Nephron progenitor cell (in vitro differentiated cells): ENCODE data around the gene ZNF329.

Experiments used
- DNase-seq: peaks from one replicate; pipeline ENCODE4 v3.0.0; 2021
- H3K27ac Mint-ChIP-seq: 2 replicates; pipeline ENCODE4 v1.8.0; 2021; ENCODE audit warnings: mild to moderate bottlenecking, moderate library complexity, mixed read lengths
- H3K27me3 Mint-ChIP-seq: 2 replicates; pipeline ENCODE4 v1.8.0; 2021; ENCODE audit warnings: mild to moderate bottlenecking, low read depth, mixed read lengths; ENCODE audit not compliant: poor library complexity
- H3K36me3 Mint-ChIP-seq: 2 replicates; pipeline ENCODE4 v1.8.0; 2021; ENCODE audit warnings: low read depth, mixed read lengths
- H3K4me1 Mint-ChIP-seq: 2 replicates; pipeline ENCODE4 v1.8.0; 2021; ENCODE audit warnings: mixed read lengths
- H3K4me3 Mint-ChIP-seq: 2 replicates; pipeline ENCODE4 v1.8.0; 2021; ENCODE audit warnings: mild to moderate bottlenecking, moderate library complexity, mixed read lengths
- H3K9me3 Mint-ChIP-seq: 2 replicates; pipeline ENCODE4 v1.8.0; 2021; ENCODE audit warnings: mild to moderate bottlenecking, moderate library complexity, mixed read lengths
- TF ChIP-seq, protein P1 (sequence below): fragments of 200-600 bp; sonication (generic); IDR thresholded peaks from 2 replicates; pipeline ENCODE4 v1.5.0; 2021; ENCODE audit warnings: antibody characterized with exemption

The ZNF329 gene

DNA sequence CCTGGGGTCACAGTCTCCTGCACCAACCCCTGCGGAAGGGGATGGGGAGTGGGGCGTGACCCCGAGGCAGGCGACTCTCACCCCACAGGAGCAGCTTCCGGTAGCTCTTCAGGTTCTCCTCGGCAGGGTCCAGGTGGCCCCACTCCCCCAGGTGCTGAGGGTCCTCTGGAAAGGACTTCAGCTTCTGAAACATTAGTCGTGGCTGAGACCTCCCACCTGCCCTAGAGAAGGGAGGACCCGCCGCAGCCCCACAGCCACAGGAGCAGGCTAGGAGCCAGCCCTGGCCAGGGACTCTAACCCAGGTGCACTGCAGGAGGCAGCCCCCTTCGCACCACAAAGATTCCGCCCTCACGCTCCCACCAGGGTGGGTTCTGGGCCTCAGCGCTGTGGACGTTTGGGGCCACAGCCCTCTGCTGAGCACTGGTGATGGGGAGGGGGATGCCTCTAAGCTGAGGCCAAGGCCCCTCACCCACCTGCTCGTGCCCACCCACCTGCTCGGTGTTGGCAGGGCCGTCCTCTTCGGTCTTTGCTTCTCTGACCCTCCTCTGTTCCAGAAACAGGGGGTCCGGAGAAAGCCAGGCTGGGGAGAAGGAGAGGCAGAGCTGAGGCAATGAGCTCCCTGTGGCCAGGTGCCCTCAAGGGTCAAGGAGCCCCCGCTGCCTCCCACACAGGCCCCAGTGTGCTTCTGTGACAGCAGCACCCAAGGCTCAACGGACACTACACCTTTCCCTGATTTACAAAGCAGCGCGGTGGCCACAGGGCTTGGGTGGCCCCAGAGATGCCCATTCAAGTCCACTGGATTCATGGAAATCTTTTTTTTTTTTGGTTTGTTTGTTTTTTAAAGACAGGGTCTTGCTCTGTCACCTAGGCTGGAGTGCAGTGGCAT is 63.5 kb downstream of the ZNF329 start:
- DNase-seq: no peak
- peaks cover 78% of the 10 kb centered on the region for H3K9me3 Mint-ChIP-seq
- no peaks in the 10 kb centered on the region for H3K27me3 Mint-ChIP-seq
- H3K4me1 Mint-ChIP-seq: no peaks in the 10 kb centered on the region
- no peak overlapping the region for H3K27ac Mint-ChIP-seq
- TF ChIP-seq, protein P1, sequence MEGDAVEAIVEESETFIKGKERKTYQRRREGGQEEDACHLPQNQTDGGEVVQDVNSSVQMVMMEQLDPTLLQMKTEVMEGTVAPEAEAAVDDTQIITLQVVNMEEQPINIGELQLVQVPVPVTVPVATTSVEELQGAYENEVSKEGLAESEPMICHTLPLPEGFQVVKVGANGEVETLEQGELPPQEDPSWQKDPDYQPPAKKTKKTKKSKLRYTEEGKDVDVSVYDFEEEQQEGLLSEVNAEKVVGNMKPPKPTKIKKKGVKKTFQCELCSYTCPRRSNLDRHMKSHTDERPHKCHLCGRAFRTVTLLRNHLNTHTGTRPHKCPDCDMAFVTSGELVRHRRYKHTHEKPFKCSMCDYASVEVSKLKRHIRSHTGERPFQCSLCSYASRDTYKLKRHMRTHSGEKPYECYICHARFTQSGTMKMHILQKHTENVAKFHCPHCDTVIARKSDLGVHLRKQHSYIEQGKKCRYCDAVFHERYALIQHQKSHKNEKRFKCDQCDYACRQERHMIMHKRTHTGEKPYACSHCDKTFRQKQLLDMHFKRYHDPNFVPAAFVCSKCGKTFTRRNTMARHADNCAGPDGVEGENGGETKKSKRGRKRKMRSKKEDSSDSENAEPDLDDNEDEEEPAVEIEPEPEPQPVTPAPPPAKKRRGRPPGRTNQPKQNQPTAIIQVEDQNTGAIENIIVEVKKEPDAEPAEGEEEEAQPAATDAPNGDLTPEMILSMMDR: no peak
- no peak overlapping the region for H3K4me3 Mint-ChIP-seq
- H3K36me3 Mint-ChIP-seq: peaks cover 95% of the 10 kb centered on the region

DNA sequence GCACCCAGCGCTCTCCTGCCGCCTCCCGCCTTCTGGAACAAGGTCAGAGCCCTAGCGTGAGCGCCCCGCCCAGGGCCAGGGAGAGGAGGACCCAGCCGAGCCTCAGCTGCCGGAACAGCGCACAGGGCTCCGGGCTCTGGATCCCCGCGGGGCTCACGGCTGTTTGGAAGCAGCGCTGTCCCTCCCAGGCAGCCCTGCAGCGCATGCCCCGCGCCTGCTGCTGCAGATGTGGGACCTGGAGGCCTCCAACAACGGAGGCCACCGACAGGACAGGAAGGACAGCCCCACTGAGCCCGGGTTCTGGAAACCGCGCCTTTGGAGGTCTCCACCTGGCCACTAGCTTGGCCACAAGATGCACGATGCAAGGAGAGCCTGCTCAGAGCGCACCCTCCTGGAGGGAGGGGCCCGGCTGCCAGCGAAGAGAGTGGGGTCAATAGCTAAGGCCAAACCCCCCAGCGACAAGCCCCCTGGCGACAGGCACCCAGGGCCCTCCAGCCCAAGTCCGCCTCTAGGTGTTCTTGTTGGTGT is 65.2 kb downstream of the ZNF329 start:
- TF ChIP-seq, protein P1: no peak
- no peak overlapping the region for H3K27ac Mint-ChIP-seq
- no peak overlapping the region for H3K4me3 Mint-ChIP-seq
- no peak for DNase-seq
- no peaks in the 10 kb centered on the region for H3K27me3 Mint-ChIP-seq
- peaks cover 78% of the 10 kb centered on the region for H3K9me3 Mint-ChIP-seq
- H3K4me1 Mint-ChIP-seq: no peaks in the 10 kb centered on the region
- H3K36me3 Mint-ChIP-seq: peaks cover 94% of the 10 kb centered on the region

DNA sequence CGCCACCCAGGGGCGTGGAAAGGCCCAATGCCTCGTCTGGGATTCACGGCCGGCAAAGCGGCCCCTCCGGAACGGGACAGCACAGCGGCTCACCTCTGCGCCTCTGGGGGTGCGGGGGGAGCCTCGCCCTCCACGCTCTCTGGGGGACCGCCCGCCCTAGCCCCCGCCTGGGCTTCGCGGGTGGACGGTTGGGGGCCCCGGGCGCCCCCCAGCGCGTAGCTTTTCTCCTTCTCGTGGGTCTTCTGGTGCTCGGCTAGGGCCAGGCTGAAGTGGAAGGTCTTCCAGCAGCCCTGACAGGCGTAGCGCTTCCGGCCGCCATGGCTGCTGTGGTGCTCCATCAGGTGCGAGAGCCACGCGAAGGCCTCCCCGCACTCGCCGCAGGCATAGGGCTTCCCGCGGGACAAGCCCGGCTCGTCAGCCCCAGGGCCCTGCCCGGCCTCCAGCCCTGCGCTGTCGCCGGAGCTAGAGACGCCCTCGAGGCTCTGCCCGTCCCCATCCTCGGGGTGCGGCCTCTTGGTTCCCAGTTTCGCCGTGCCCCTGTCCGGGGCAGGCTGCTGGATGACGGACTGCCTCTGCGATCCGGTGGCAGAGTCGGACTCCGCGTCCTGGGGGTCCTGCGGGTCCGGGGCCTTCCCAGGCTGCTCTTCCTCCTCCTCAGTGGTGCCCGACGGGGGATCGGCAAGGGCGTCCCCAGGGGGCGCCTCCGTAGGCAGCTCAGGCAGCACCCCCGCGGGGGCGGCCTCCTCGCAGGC is 65.8 kb downstream of the ZNF329 start:
- no peak for DNase-seq
- peaks cover 92% of the 10 kb centered on the region for H3K36me3 Mint-ChIP-seq
- no peak overlapping the region for H3K4me3 Mint-ChIP-seq
- H3K27ac Mint-ChIP-seq: no peak overlapping the region
- peaks cover 78% of the 10 kb centered on the region for H3K9me3 Mint-ChIP-seq
- TF ChIP-seq, protein P1: no peak
- H3K27me3 Mint-ChIP-seq: peaks cover 4% of the 10 kb centered on the region
- H3K4me1 Mint-ChIP-seq: no peaks in the 10 kb centered on the region

DNA sequence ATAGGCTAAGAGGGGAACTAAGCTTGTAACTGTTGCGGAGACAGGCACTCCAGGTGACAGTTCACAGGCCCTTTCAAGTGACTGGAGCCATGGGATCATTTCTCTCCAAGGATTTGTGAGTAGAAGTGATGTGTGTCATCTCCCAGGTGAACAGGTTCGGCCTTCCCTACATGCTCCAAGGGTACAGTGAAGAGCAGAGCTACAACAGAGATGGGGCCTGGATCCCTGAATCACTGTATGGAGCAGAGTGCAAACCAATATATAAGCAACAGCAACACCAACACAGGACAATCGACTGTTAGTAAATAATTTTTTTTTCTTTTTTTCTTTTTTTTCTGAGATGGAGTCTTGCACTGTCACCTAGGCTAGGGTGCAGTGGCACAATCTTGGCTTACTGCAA is 67.6 kb downstream of the ZNF329 start:
- Mint-ChIP-seq H3K4me1 (no peaks in the 10 kb centered on the region), H3K9me3 (peaks cover 82% of the 10 kb centered on the region), H3K36me3 (peaks cover 83% of the 10 kb centered on the region), H3K4me3 (no peak overlapping the region), H3K27ac (no peak overlapping the region), H3K27me3 (peaks cover 5% of the 10 kb centered on the region)
- no peak for DNase-seq
- TF ChIP-seq, protein P1: no peak

- peaks cover 5% of the 10 kb centered on the region for H3K27me3 Mint-ChIP-seq
- H3K9me3 Mint-ChIP-seq: peaks cover 89% of the 10 kb centered on the region
- H3K4me3 Mint-ChIP-seq: no peak overlapping the region
- TF ChIP-seq, protein P1: no peak
- H3K4me1 Mint-ChIP-seq: no peaks in the 10 kb centered on the region
- no peak overlapping the region for H3K27ac Mint-ChIP-seq
- no peak for DNase-seq
- peaks cover 63% of the 10 kb centered on the region for H3K36me3 Mint-ChIP-seq
Observed at GRCh38 chr19:58079792-58080191, 70.8 kb downstream of the ZNF329 start.
